Neural progenitor cell (in vitro differentiated cells): ENCODE measurements around the gene CBLC. TPM values are rescaled to one million over a fixed set of nuclear protein-coding genes. Genes with fewer than 3 reads are reported as not detected.

Source experiments
- DNase-seq: peaks from one replicate; pipeline ENCODE4 v3.0.0-alpha.2; 2016; ENCODE audit warnings: low spot score
- H2AFZ ChIP-seq: fragments of 200-600 bp; sonication (generic); replicated peaks from 2 replicates; pipeline ENCODE4 v1.6.1; 2016; ENCODE audit warnings: antibody characterized with exemption
- H3F3A ChIP-seq: fragments of 200-600 bp; sonication (generic); 2 replicates; pipeline ENCODE4 v1.6.1; 2016; ENCODE audit warnings: antibody characterized with exemption, low read depth
- H3K27ac ChIP-seq: fragments of 200-600 bp; sonication (generic); 2 replicates; pipeline ENCODE4 v1.5.1; 2016; ENCODE audit warnings: mild to moderate bottlenecking
- H3K27me3 ChIP-seq: fragments of 200-600 bp; sonication (generic); 2 replicates; pipeline ENCODE4 v1.6.1; 2016; ENCODE audit warnings: mild to moderate bottlenecking, moderate library complexity
- H3K36me3 ChIP-seq: fragments of 200-600 bp; sonication (generic); 2 replicates; pipeline ENCODE4 v1.5.1; 2016
- H3K4me1 ChIP-seq: fragments of 200-600 bp; sonication (generic); 2 replicates; pipeline ENCODE4 v1.6.1; 2016; ENCODE audit warnings: mixed run types
- H3K4me2 ChIP-seq: fragments of 200-600 bp; sonication (generic); 2 replicates; pipeline ENCODE4 v1.6.1; 2016
- H3K4me3 ChIP-seq: fragments of 200-600 bp; sonication (generic); 2 replicates; pipeline ENCODE4 v1.5.1; 2016
- H3K79me2 ChIP-seq: fragments of 200-600 bp; sonication (generic); 2 replicates; pipeline ENCODE4 v1.6.1; 2016; ENCODE audit warnings: low read depth
- H3K9ac ChIP-seq: fragments of 200-600 bp; sonication (generic); 2 replicates; pipeline ENCODE4 v1.6.1; 2016
- H3K9me3 ChIP-seq: fragments of 200-600 bp; sonication (generic); 2 replicates; pipeline ENCODE4 v1.5.1; 2016; ENCODE audit warnings: low read depth
- H4K20me1 ChIP-seq: fragments of 200-600 bp; sonication (generic); 2 replicates; pipeline ENCODE4 v1.6.1; 2016; ENCODE audit warnings: low read depth
- H3K27ac Mint-ChIP-seq: 3 replicates; pipeline ENCODE4 v1.8.0; 2021; ENCODE audit warnings: mixed read lengths
- H3K27me3 Mint-ChIP-seq: 2 replicates; pipeline ENCODE4 v1.8.0; 2022; ENCODE audit warnings: low read depth, mild to moderate bottlenecking, inconsistent platforms, moderate library complexity, mixed read lengths; ENCODE audit not compliant: insufficient read depth
- H3K36me3 Mint-ChIP-seq: 3 replicates; pipeline ENCODE4 v1.8.0; 2021; ENCODE audit warnings: mixed read lengths
- H3K4me1 Mint-ChIP-seq: 3 replicates; pipeline ENCODE4 v1.8.0; 2021; ENCODE audit warnings: mixed read lengths
- H3K4me3 Mint-ChIP-seq: 3 replicates; pipeline ENCODE4 v1.8.0; 2021; ENCODE audit warnings: mild to moderate bottlenecking, moderate library complexity, mixed read lengths
- H3K9me3 Mint-ChIP-seq: 3 replicates; pipeline ENCODE4 v1.8.0; 2020; ENCODE audit warnings: mixed read lengths
- EZH2 ChIP-seq: fragments of 200-600 bp; sonication (generic); IDR thresholded peaks from 2 replicates; pipeline ENCODE4 v1.6.1; 2017; ENCODE audit warnings: antibody characterized with exemption, mild to moderate bottlenecking, moderate library complexity
- EZH2phosphoT487 ChIP-seq: fragments of 200-600 bp; sonication (generic); IDR thresholded peaks from 2 replicates; pipeline ENCODE4 v1.6.1; 2017; ENCODE audit warnings: antibody characterized with exemption
- total RNA-seq: library from RNA; depleted of rRNA; stranded (reverse); fragments of >200 nt; gene quantifications from 2 replicates; pipeline ENCODE4 v1.2.3, GENCODE V29; 2015; ENCODE audit warnings: low replicate concordance
- TF ChIP-seq, protein P1 (sequence below): fragments of 200-600 bp; sonication (generic); IDR thresholded peaks from 2 replicates; pipeline ENCODE4 v1.5.1; 2017; ENCODE audit warnings: antibody characterized with exemption, mild to moderate bottlenecking

CBLC gene
- total RNA-seq, 1 donor from 2014 or later: 1.5 TPM

DNA sequence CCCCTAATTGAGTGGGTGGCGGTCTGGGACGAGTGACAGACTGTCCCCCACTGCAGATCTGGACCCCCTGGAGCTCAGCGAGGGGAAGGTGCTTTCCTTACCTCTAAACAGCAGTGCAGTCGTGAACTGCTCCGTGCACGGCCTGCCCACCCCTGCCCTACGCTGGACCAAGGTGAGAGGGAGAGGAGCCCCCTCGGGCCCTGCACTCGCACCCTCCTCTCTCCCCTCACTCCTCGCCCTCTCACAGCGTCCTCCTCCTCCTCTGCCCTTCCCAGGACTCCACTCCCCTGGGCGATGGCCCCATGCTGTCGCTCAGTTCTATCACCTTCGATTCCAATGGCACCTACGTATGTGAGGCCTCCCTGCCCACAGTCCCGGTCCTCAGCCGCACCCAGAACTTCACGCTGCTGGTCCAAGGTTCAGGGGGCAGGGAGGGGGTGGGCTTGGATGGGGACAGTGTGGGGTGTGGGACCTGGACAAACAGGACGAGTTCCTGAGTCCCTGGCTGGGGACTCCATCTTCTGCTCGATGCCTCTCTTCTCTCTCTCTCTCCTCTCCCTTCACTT is 40.9 kb downstream of the CBLC start:
- H2AFZ ChIP-seq: no peak overlapping the region
- peaks cover 27% of the 10 kb centered on the region for H3K4me1 Mint-ChIP-seq
- H3K9ac ChIP-seq: no peak overlapping the region
- TF ChIP-seq, protein P1, sequence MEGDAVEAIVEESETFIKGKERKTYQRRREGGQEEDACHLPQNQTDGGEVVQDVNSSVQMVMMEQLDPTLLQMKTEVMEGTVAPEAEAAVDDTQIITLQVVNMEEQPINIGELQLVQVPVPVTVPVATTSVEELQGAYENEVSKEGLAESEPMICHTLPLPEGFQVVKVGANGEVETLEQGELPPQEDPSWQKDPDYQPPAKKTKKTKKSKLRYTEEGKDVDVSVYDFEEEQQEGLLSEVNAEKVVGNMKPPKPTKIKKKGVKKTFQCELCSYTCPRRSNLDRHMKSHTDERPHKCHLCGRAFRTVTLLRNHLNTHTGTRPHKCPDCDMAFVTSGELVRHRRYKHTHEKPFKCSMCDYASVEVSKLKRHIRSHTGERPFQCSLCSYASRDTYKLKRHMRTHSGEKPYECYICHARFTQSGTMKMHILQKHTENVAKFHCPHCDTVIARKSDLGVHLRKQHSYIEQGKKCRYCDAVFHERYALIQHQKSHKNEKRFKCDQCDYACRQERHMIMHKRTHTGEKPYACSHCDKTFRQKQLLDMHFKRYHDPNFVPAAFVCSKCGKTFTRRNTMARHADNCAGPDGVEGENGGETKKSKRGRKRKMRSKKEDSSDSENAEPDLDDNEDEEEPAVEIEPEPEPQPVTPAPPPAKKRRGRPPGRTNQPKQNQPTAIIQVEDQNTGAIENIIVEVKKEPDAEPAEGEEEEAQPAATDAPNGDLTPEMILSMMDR: no peak
- no peak for TF ChIP-seq EZH2phosphoT487
- TF ChIP-seq EZH2: no peak
- H3K36me3 Mint-ChIP-seq: peaks cover 2% of the 10 kb centered on the region
- no peaks in the 10 kb centered on the region for H3K27me3 ChIP-seq
- no peak overlapping the region for H3K4me2 ChIP-seq
- no peaks in the 10 kb centered on the region for H4K20me1 ChIP-seq
- no peak overlapping the region for H3K4me3 Mint-ChIP-seq
- H3K27ac ChIP-seq: no peak overlapping the region
- no peaks in the 10 kb centered on the region for H3K9me3 Mint-ChIP-seq
- H3K4me3 ChIP-seq: no peak overlapping the region
- peaks cover 5% of the 10 kb centered on the region for H3F3A ChIP-seq
- peaks cover 13% of the 10 kb centered on the region for H3K4me1 ChIP-seq
- no peaks in the 10 kb centered on the region for H3K79me2 ChIP-seq
- no peak for DNase-seq
- peaks cover 11% of the 10 kb centered on the region for H3K27me3 Mint-ChIP-seq
- no peaks in the 10 kb centered on the region for H3K36me3 ChIP-seq
- H3K9me3 ChIP-seq: no peaks in the 10 kb centered on the region
- H3K27ac Mint-ChIP-seq: no peak overlapping the region

DNA sequence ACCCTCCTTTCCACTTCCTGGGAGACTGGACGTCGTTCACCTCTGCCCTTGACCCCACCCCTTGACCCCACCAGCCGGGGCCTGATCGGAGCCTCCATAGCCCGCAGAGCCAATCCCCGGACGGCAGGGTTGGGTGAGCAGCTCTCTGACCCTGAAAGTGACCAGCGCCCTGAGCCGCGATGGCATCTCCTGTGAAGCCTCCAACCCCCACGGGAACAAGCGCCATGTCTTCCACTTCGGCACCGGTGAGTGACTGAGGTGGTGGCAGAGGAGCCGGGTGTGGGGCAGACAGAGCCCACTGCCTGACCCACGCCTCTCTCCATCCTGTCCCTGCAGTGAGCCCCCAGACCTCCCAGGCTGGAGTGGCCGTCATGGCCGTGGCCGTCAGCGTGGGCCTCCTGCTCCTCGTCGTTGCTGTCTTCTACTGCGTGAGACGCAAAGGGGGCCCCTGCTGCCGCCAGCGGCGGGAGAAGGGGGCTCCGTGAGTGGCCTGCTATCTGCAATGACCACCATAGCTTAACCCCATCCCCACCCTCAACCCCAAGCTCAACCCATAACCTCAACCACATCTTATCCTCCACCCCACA is 41.6 kb downstream of the CBLC start:
- no peak overlapping the region for H3K4me3 ChIP-seq
- H4K20me1 ChIP-seq: no peaks in the 10 kb centered on the region
- no peaks in the 10 kb centered on the region for H3K9me3 ChIP-seq
- H3F3A ChIP-seq: peaks cover 5% of the 10 kb centered on the region
- H3K27me3 ChIP-seq: no peaks in the 10 kb centered on the region
- no peaks in the 10 kb centered on the region for H3K36me3 ChIP-seq
- Mint-ChIP-seq H3K4me1 (peaks cover 24% of the 10 kb centered on the region), H3K27me3 (peaks cover 11% of the 10 kb centered on the region), H3K27ac (no peak overlapping the region), H3K9me3 (no peaks in the 10 kb centered on the region), H3K36me3 (no peaks in the 10 kb centered on the region), H3K4me3 (no peak overlapping the region)
- H2AFZ ChIP-seq: no peak overlapping the region
- no peaks in the 10 kb centered on the region for H3K79me2 ChIP-seq
- no peak for DNase-seq
- peaks cover 14% of the 10 kb centered on the region for H3K4me1 ChIP-seq
- H3K9ac ChIP-seq: no peak overlapping the region
- TF ChIP-seq EZH2: no peak
- TF ChIP-seq EZH2phosphoT487: no peak
- TF ChIP-seq, protein P1: no peak
- no peak overlapping the region for H3K27ac ChIP-seq
- no peak overlapping the region for H3K4me2 ChIP-seq

DNA sequence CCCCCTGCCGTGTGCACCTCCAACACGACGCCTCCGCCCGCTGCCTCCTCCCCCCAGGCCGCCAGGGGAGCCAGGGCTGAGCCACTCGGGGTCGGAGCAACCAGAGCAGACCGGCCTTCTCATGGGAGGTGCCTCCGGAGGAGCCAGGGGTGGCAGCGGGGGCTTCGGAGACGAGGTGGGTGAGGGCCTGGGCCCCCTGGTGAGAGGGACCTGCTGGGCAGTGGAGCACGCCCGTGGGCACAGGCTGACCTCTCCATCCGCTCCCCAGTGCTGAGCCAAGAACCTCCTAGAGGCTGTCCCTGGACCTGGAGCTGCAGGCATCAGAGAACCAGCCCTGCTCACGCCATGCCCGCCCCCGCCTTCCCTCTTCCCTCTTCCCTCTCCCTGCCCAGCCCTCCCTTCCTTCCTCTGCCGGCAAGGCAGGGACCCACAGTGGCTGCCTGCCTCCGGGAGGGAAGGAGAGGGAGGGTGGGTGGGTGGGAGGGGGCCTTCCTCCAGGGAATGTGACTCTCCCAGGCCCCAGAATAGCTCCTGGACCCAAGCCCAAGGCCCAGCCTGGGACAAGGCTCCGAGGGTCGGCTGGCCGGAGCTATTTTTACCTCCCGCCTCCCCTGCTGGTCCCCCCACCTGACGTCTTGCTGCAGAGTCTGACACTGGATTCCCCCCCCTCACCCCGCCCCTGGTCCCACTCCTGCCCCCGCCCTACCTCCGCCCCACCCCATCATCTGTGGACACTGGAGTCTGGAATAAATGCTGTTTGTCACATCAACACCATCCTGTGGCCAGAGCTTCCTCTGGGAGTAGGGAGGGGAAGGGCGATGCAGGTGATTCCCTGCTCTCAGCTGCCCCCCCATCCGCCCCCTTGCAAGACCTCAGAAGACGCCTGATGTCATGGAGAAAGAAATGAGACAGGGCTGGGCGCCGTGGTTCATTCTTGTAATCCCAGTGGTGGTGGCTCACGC is 43.2 kb downstream of the CBLC start:
- Mint-ChIP-seq H3K4me1 (peaks cover 24% of the 10 kb centered on the region), H3K4me3 (no peak overlapping the region), H3K27me3 (peaks cover 11% of the 10 kb centered on the region), H3K9me3 (no peaks in the 10 kb centered on the region), H3K36me3 (no peaks in the 10 kb centered on the region), H3K27ac (no peak overlapping the region)
- Histone ChIP-seq H3K9ac (no peak overlapping the region), H3K4me2 (no peak overlapping the region), H3K9me3 (no peaks in the 10 kb centered on the region), H4K20me1 (no peaks in the 10 kb centered on the region), H3K27me3 (peaks cover 8% of the 10 kb centered on the region), H2AFZ (no peak overlapping the region), H3K36me3 (no peaks in the 10 kb centered on the region), H3K4me1 (peaks cover 14% of the 10 kb centered on the region), H3K27ac (no peak overlapping the region), H3K79me2 (no peaks in the 10 kb centered on the region), H3F3A (peaks cover 5% of the 10 kb centered on the region), H3K4me3 (no peak overlapping the region)
- DNase-seq: no peak
- TF ChIP-seq, protein P1: no peak
- TF ChIP-seq EZH2phosphoT487: no peak
- no peak for TF ChIP-seq EZH2
